Subcutaneous adipose tissue (tissue), 4 donors: Measurements from ENCODE around the gene RHNO1. TPM values are rescaled to one million over a fixed set of nuclear protein-coding genes. Genes with fewer than 3 reads are reported as not detected.

Source experiments
- CTCF ChIP-seq: fragments of 450-650 bp; IDR thresholded peaks from one replicate; pipeline ENCODE4 v1.5.1; 2016; ENCODE audit warnings: low read depth, mild to moderate bottlenecking, control low read depth, antibody characterized with exemption, moderate library complexity
- total RNA-seq, 4 donors: library from RNA; depleted of rRNA; stranded (reverse); fragments of >200 nt; gene quantifications; one replicate each; pipeline ENCODE4 v1.1.0, GENCODE V29; 2016

The RHNO1 gene
- total RNA-seq, 4 donors from 2014 or later = 1.1 to 12.4 (median 8.0) TPM

GRCh38 chr12:2835691-2836403, 41.2 kb upstream of the RHNO1 start:
- TF ChIP-seq CTCF = no peak

- TF ChIP-seq CTCF = no peak
These were observed 40.4 kb upstream of the RHNO1 start for GRCh38 chr12:2836574-2836973.

GRCh38 chr12:2841056-2841650, 35.9 kb upstream of the RHNO1 start:
- TF ChIP-seq CTCF = no peak

GRCh38 chr12:2842948-2843347, 34.1 kb upstream of the RHNO1 start:
- TF ChIP-seq CTCF = no peak

GRCh38 chr12:2844786-2845185, 32.2 kb upstream of the RHNO1 start:
- no peak for TF ChIP-seq CTCF

GRCh38 chr12:2845280-2845679, 31.7 kb upstream of the RHNO1 start:
- no peak for TF ChIP-seq CTCF

GRCh38 chr12:2851931-2852330, 25.1 kb upstream of the RHNO1 start:
- no peak for TF ChIP-seq CTCF
